Fibroblast of pulmonary artery (primary cell): ENCODE data around the gene CDH5.
A peak's percentile ranks its signal among the peaks of the same experiment; 100 is the strongest.

Source experiments
- DNase-seq: peaks from one replicate; pipeline ENCODE4 v3.0.0-alpha.2; 2010; ENCODE audit warnings: low read depth
- H3K4me3 ChIP-seq: replicated peaks from 2 replicates; pipeline ENCODE4 v1.5.1; 2011; ENCODE audit warnings: low read depth, mild to moderate bottlenecking, control low read depth, low read length, moderate library complexity
- CTCF ChIP-seq: IDR thresholded peaks from 2 replicates; pipeline ENCODE4 v1.5.1; 2011; ENCODE audit warnings: mild to moderate bottlenecking, control low read depth, low read length, inconsistent platforms; ENCODE audit errors: missing control alignments

CDH5 gene

GRCh38 chr16:66391726-66392670 lies 25.5 kb downstream of the CDH5 start:
- TF ChIP-seq CTCF: no peak
- no peak for DNase-seq
- no peak overlapping the region for H3K4me3 ChIP-seq

- no peak overlapping the region for H3K4me3 ChIP-seq
- no peak for DNase-seq
- no peak for TF ChIP-seq CTCF
These were observed 29.5 kb downstream of the CDH5 start for GRCh38 chr16:66395806-66396555.

- no peak overlapping the region for H3K4me3 ChIP-seq
- no peak for DNase-seq
- TF ChIP-seq CTCF: no peak
These were observed 31.4 kb downstream of the CDH5 start for GRCh38 chr16:66397736-66398433.

GRCh38 chr16:66399031-66399430 lies 32.5 kb downstream of the CDH5 start:
- DNase-seq: peak; percentile 63
- no peak overlapping the region for H3K4me3 ChIP-seq
- no peak for TF ChIP-seq CTCF

- DNase-seq: peak; percentile 83
- TF ChIP-seq CTCF: no peak
- H3K4me3 ChIP-seq: no peak overlapping the region
These were observed 33.4 kb downstream of the CDH5 start for GRCh38 chr16:66399930-66400329.

- TF ChIP-seq CTCF: no peak
- no peak overlapping the region for H3K4me3 ChIP-seq
These were observed 34.3 kb downstream of the CDH5 start for GRCh38 chr16:66400503-66401380.

More at GRCh38 chr16:66400503-66401380, 34.3 kb downstream of the CDH5 start:
- no peak for DNase-seq
